SK-N-SH (cell line): ENCODE results near the gene DNAH10. TPM values are rescaled to one million over a fixed set of nuclear protein-coding genes. Genes with fewer than 3 reads are reported as not detected.

Experiments used
- CTCF ChIA-PET: fragments of 300-600, 350-600 bp; formaldehyde crosslinking; extraction: SDS; loops from one replicate; lab custom pipeline; 2021; lab: Yijun Ruan, JAX
- POLR2A ChIA-PET: fragments of 350-600 bp; sonication (Branson Sonifier 250); formaldehyde crosslinking; extraction: SDS; loops from one replicate; lab custom pipeline; 2020; ENCODE audit warnings: antibody characterized with exemption, inconsistent platforms; lab: Yijun Ruan, JAX
- DNase-seq: peaks from one replicate; pipeline ENCODE4 v3.0.0; 2012
- H2AFZ ChIP-seq: fragments of 200-600 bp; sonication (generic); 2 replicates; pipeline ENCODE4 v1.8.1; 2016; ENCODE audit warnings: antibody characterized with exemption, mild to moderate bottlenecking, low read depth
- H3F3A ChIP-seq: fragments of 200-600 bp; sonication (generic); replicated peaks from 2 replicates; pipeline ENCODE3; 2016; ENCODE audit warnings: antibody characterized with exemption, mild to moderate bottlenecking; ENCODE audit not compliant: insufficient read depth
- H3K27ac ChIP-seq, 2 experiments: fragments of 200-500 bp in 1 of 2; fragments of 200-600 bp in 1 of 2; sonication (Bioruptor generic) in 1 of 2; sonication (generic), shearing (Covaris generic) in 1 of 2; 2 replicates each; pipeline versions ENCODE4 v1.5.1 to v1.6.1; 2014 to 2016; ENCODE audit warnings: low read depth in 2 of 2, inconsistent platforms in 1 of 2, low read length in 1 of 2, mild to moderate bottlenecking in 1 of 2, mixed read lengths in 1 of 2
- H3K27me3 ChIP-seq: fragments of 200-600 bp; sonication (generic), shearing (Covaris generic); 2 replicates; pipeline ENCODE4 v1.6.1; 2016; ENCODE audit warnings: mixed run types; ENCODE audit not compliant: insufficient read depth
- H3K36me3 ChIP-seq, 2 experiments: fragments of 200-500 bp in 1 of 2; fragments of 200-600 bp in 1 of 2; sonication (Bioruptor generic) in 1 of 2; sonication (generic) in 1 of 2; replicated peaks in 1 of 2; 2 replicates each; pipeline versions ENCODE3 to v1.5.1; 2014 to 2016; ENCODE audit warnings: low read length in 1 of 2, mild to moderate bottlenecking in 1 of 2; ENCODE audit not compliant: insufficient read depth in 2 of 2, control insufficient read depth in 1 of 2
- H3K4me1 ChIP-seq, 2 experiments: fragments of 200-500 bp in 1 of 2; fragments of 200-600 bp in 1 of 2; sonication (Bioruptor generic) in 1 of 2; sonication (generic), shearing (Covaris generic) in 1 of 2; 2 replicates each; pipeline versions ENCODE4 v1.5.1 to v1.6.1; 2014 to 2016; ENCODE audit warnings: low read depth in 1 of 2, low read length in 1 of 2, mixed run types in 1 of 2; ENCODE audit not compliant: insufficient read depth in 2 of 2, control insufficient read depth in 1 of 2
- H3K4me2 ChIP-seq: fragments of 200-600 bp; sonication (generic), shearing (Covaris generic); 2 replicates; pipeline ENCODE4 v1.6.1; 2017; ENCODE audit warnings: mixed run types
- H3K4me3 ChIP-seq, 2 experiments: fragments of 200-500 bp in 1 of 2; fragments of 200-600 bp in 1 of 2; sonication (Bioruptor generic) in 1 of 2; sonication (generic), shearing (Covaris generic) in 1 of 2; 2 replicates each; pipeline versions ENCODE4 v1.5.1 to v1.8.1; 2014 to 2016; ENCODE audit warnings: low read depth in 2 of 2, inconsistent platforms in 1 of 2, low read length in 1 of 2, mild to moderate bottlenecking in 1 of 2, mixed read lengths in 1 of 2, moderate library complexity in 1 of 2
- H3K79me2 ChIP-seq: fragments of 200-600 bp; sonication (generic); 2 replicates; pipeline ENCODE4 v1.8.1; 2017; ENCODE audit warnings: mild to moderate bottlenecking; ENCODE audit not compliant: insufficient read depth
- H3K9ac ChIP-seq: fragments of 200-600 bp; sonication (generic); 2 replicates; pipeline ENCODE4 v1.6.1; 2017; ENCODE audit warnings: mixed run types
- H3K9me2 ChIP-seq: fragments of 200-600 bp; sonication (generic); 2 replicates; pipeline ENCODE4 v1.6.1; 2017; ENCODE audit warnings: mixed run types
- H3K9me3 ChIP-seq: fragments of 200-600 bp; sonication (generic); 2 replicates; pipeline ENCODE4 v1.6.1; 2017; ENCODE audit warnings: mixed run types, mild to moderate bottlenecking, moderate library complexity
- H4K20me1 ChIP-seq: fragments of 200-600 bp; sonication (generic); 2 replicates; pipeline ENCODE4 v1.6.1; 2017; ENCODE audit warnings: mild to moderate bottlenecking, mixed run types; ENCODE audit not compliant: insufficient read depth
- CHD2 ChIP-seq: fragments of 150-350 bp; IDR thresholded peaks from 2 replicates; pipeline ENCODE4 v1.6.1; 2018; ENCODE audit warnings: low read length; ENCODE audit not compliant: partially characterized antibody
- EP300 ChIP-seq, 2 experiments: IDR thresholded peaks; 2 replicates each; pipeline versions ENCODE4 v1.4.0 to v1.6.1; 2012; ENCODE audit warnings: borderline replicate concordance in 1 of 2, low read depth in 1 of 2, low read length in 1 of 2
- FOXJ3 ChIP-seq: sonication (generic); formaldehyde crosslinking; IDR thresholded peaks from 2 replicates; pipeline ENCODE4 v1.5.1; 2020; ENCODE audit warnings: mild to moderate bottlenecking, missing genetic modification reagents
- GABPA ChIP-seq: IDR thresholded peaks from 2 replicates; pipeline ENCODE4 v1.4.0; 2012; ENCODE audit warnings: low read depth, mild to moderate bottlenecking
- IRF3 ChIP-seq: fragments of 150-350 bp; IDR thresholded peaks from 2 replicates; pipeline ENCODE4 v1.6.1; 2016; ENCODE audit warnings: mild to moderate bottlenecking, low read depth, low read length
- JUND ChIP-seq: IDR thresholded peaks from 2 replicates; pipeline ENCODE4 v1.4.0; 2012
- MXI1 ChIP-seq: IDR thresholded peaks from 2 replicates; pipeline ENCODE4 v1.6.1; 2012; ENCODE audit warnings: mild to moderate bottlenecking, low read depth, low read length, improper control_type of control experiment
- NFIC ChIP-seq: IDR thresholded peaks from 2 replicates; pipeline ENCODE4 v1.4.0; 2012; ENCODE audit warnings: borderline replicate concordance
- NRF1 ChIP-seq: IDR thresholded peaks from 2 replicates; pipeline ENCODE4 v1.6.1; 2012; ENCODE audit warnings: low read depth, mild to moderate bottlenecking, low read length
- POLR2AphosphoS5 ChIP-seq: IDR thresholded peaks from 2 replicates; pipeline ENCODE4 v1.6.1; 2012; ENCODE audit warnings: low read depth, low read length
- RAD21 ChIP-seq: IDR thresholded peaks from 2 replicates; pipeline ENCODE4 v1.6.1; 2012; ENCODE audit warnings: mild to moderate bottlenecking, low read length
- RXRA ChIP-seq: IDR thresholded peaks from 2 replicates; pipeline ENCODE4 v1.4.0; 2012; ENCODE audit warnings: low read depth, mild to moderate bottlenecking, borderline replicate concordance
- SIN3A ChIP-seq: IDR thresholded peaks from 2 replicates; pipeline ENCODE4 v1.6.1; 2012; ENCODE audit warnings: low read depth, mild to moderate bottlenecking, low read length, moderate library complexity, borderline replicate concordance
- USF1 ChIP-seq: IDR thresholded peaks from 2 replicates; pipeline ENCODE4 v1.4.0; 2012; ENCODE audit warnings: low read depth, borderline replicate concordance
- ZBTB33 ChIP-seq: IDR thresholded peaks from 2 replicates; pipeline ENCODE4 v1.4.0; 2012; ENCODE audit warnings: low read depth, borderline replicate concordance
- WGBS: methylation state at CpG from one replicate; pipeline ENCODE4 v1.1.6; 2017; ENCODE audit warnings: low lambda C conversion rate; 5-methylcytosine and 5-hydroxymethylcytosine counted together
- polyA plus RNA-seq, 3 experiments: library from polyadenylated mRNA; depleted of rRNA; stranded (reverse); fragments of >200 nt; gene quantifications; 2 replicates each; pipeline ENCODE4 v1.2.3, GENCODE V29; 2012
- TF ChIP-seq, protein P1 (sequence below): fragments of 200-600 bp; sonication (generic); IDR thresholded peaks from 2 replicates; pipeline ENCODE4 v1.6.1; 2017; ENCODE audit warnings: antibody characterized with exemption, mild to moderate bottlenecking, moderate library complexity

The DNAH10 gene
- polyA plus RNA-seq, 1 of the 3 experiments (the other 2 are of a cell fraction) = 0.13 TPM

GRCh38 chr12:123741937-123742572, 20.0 kb upstream of the DNAH10 start:
- Histone ChIP-seq H3K4me1 (no peaks in the 10 kb centered on the region), H3K4me2 (no peak overlapping the region), H3K9ac (no peak overlapping the region), H3K27me3 (no peaks in the 10 kb centered on the region), H4K20me1 (no peaks in the 10 kb centered on the region), H3K36me3 (peaks cover 40 to 49% of the 10 kb centered on the region in 2 experiments), H3K27ac (no peak overlapping the region), H3K79me2 (no peaks in the 10 kb centered on the region), H3K9me2 (no peaks in the 10 kb centered on the region), H2AFZ (no peak overlapping the region), H3K9me3 (no peaks in the 10 kb centered on the region), H3K4me3 (no peak overlapping the region), H3F3A (no peaks in the 10 kb centered on the region)
- POLR2A ChIA-PET = no interaction called here
- CTCF ChIA-PET = interaction anchor here (0.8 kb wide), 1 partner anchor 24 kb away, joined by 3 read pairs; no protein-coding TSS in a partner anchor
- 98% methylated on average over 14 of the region's 14 CpGs for WGBS
- no peak for DNase-seq
- TF ChIP-seq MXI1 (no peak), JUND (no peak), IRF3 (no peak), NRF1 (no peak), POLR2AphosphoS5 (no peak), RAD21 (no peak), ZBTB33 (no peak), GABPA (no peak)
- TF ChIP-seq, protein P1, sequence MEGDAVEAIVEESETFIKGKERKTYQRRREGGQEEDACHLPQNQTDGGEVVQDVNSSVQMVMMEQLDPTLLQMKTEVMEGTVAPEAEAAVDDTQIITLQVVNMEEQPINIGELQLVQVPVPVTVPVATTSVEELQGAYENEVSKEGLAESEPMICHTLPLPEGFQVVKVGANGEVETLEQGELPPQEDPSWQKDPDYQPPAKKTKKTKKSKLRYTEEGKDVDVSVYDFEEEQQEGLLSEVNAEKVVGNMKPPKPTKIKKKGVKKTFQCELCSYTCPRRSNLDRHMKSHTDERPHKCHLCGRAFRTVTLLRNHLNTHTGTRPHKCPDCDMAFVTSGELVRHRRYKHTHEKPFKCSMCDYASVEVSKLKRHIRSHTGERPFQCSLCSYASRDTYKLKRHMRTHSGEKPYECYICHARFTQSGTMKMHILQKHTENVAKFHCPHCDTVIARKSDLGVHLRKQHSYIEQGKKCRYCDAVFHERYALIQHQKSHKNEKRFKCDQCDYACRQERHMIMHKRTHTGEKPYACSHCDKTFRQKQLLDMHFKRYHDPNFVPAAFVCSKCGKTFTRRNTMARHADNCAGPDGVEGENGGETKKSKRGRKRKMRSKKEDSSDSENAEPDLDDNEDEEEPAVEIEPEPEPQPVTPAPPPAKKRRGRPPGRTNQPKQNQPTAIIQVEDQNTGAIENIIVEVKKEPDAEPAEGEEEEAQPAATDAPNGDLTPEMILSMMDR = no peak

- 92% methylated on average over 10 of the region's 10 CpGs for WGBS
- TF ChIP-seq FOXJ3 (CRISPR knock-in tag) (no peak), RXRA (no peak), ZBTB33 (no peak), RAD21 (no peak), USF1 (no peak), CHD2 (no peak), SIN3A (no peak), EP300 (IDR thresholded peaks at IDR 0.05; ENCODE audit: borderline replicate concordance in 1 of 2, low read depth in 1 of 2, low read length in 1 of 2) (no peak), NFIC (no peak)
- CTCF ChIA-PET = no interaction called here
Observed at GRCh38 chr12:123743002-123743401, 19.1 kb upstream of the DNAH10 start.

More at GRCh38 chr12:123743002-123743401, 19.1 kb upstream of the DNAH10 start:
- no peak overlapping the region for H2AFZ ChIP-seq
- DNase-seq = no peak
- H3K36me3 ChIP-seq = peaks cover 38 to 50% of the 10 kb centered on the region in 2 experiments
- no peak overlapping the region for H3K4me2 ChIP-seq
- H3K79me2 ChIP-seq = no peaks in the 10 kb centered on the region
- no peak overlapping the region for H3K4me3 ChIP-seq
- H3K9ac ChIP-seq = no peak overlapping the region
- no peaks in the 10 kb centered on the region for H3K9me3 ChIP-seq
- H3K9me2 ChIP-seq = no peaks in the 10 kb centered on the region
- no peak overlapping the region for H3K27ac ChIP-seq
- no peaks in the 10 kb centered on the region for H4K20me1 ChIP-seq
- POLR2A ChIA-PET = no interaction called here
- H3K4me1 ChIP-seq = no peaks in the 10 kb centered on the region
- no peaks in the 10 kb centered on the region for H3F3A ChIP-seq
- H3K27me3 ChIP-seq = no peaks in the 10 kb centered on the region
